Keratinocyte (primary cell): ENCODE measurements around the gene SLC13A5. TPM values are rescaled to one million over a fixed set of nuclear protein-coding genes. Genes with fewer than 3 reads are reported as not detected.

Experiments
- DNase-seq: peaks from one replicate; pipeline ENCODE4 v3.0.0-alpha.2; 2011; ENCODE audit warnings: low read depth, missing footprints, low spot score
- FAIRE-seq: peaks from 2 replicates; lab custom pipeline; 2011; peaks lifted over from hg19 to GRCh38; lab: Jason Lieb, UNC
- H2AFZ ChIP-seq: 2 replicates; pipeline ENCODE4 v1.6.0; 2012; ENCODE audit warnings: low read length, control low read depth, inconsistent platforms; ENCODE audit not compliant: control insufficient read depth
- H3K27ac ChIP-seq: 2 replicates; pipeline ENCODE4 v1.5.1; 2011; ENCODE audit warnings: low read length; ENCODE audit not compliant: control insufficient read depth, insufficient read depth
- H3K27me3 ChIP-seq: 3 replicates; pipeline ENCODE4 v1.6.0; 2011; ENCODE audit warnings: low read length; ENCODE audit not compliant: control insufficient read depth, insufficient read depth; ENCODE audit errors: extremely low read depth
- H3K36me3 ChIP-seq, 2 experiments: 2 replicates in 1 of 2; 3 replicates in 1 of 2; pipeline ENCODE4 v1.5.1; 2011; ENCODE audit warnings: low read length in 2 of 2, mild to moderate bottlenecking in 1 of 2; ENCODE audit not compliant: control insufficient read depth in 2 of 2, insufficient read depth in 2 of 2; ENCODE audit errors: extremely low read depth in 1 of 2
- H3K4me1 ChIP-seq: 3 replicates; pipeline ENCODE4 v1.5.1; 2011; ENCODE audit warnings: low read length; ENCODE audit not compliant: control insufficient read depth, insufficient read depth; ENCODE audit errors: extremely low read depth
- H3K4me2 ChIP-seq: 3 replicates; pipeline ENCODE4 v1.6.0; 2011; ENCODE audit warnings: low read depth, low read length; ENCODE audit not compliant: control insufficient read depth, insufficient read depth; ENCODE audit errors: extremely low read depth
- H3K4me3 ChIP-seq, 3 experiments: fragments of 200-600 bp in 1 of 3; sonication (generic) in 1 of 3; 2 replicates in 2 of 3; 3 replicates in 1 of 3; pipeline ENCODE4 v1.5.1; 2011 to 2016; ENCODE audit warnings: low read length in 3 of 3, mild to moderate bottlenecking in 3 of 3, control low read depth in 2 of 3, inconsistent platforms in 1 of 3, low read depth in 1 of 3, mixed read lengths in 1 of 3, mixed run types in 1 of 3, moderate library complexity in 1 of 3; ENCODE audit not compliant: control insufficient read depth in 2 of 3, insufficient read depth in 2 of 3; ENCODE audit errors: extremely low read depth in 1 of 3
- H3K79me2 ChIP-seq: 2 replicates; pipeline ENCODE4 v1.6.0; 2012; ENCODE audit warnings: low read length; ENCODE audit not compliant: control insufficient read depth, insufficient read depth
- H3K9ac ChIP-seq: 3 replicates; pipeline ENCODE4 v1.6.0; 2011; ENCODE audit warnings: low read length; ENCODE audit not compliant: control insufficient read depth, insufficient read depth; ENCODE audit errors: extremely low read depth
- H3K9me1 ChIP-seq: 3 replicates; pipeline ENCODE4 v1.6.0; 2011; ENCODE audit warnings: low read length; ENCODE audit not compliant: control insufficient read depth, insufficient read depth; ENCODE audit errors: extremely low read depth
- H3K9me3 ChIP-seq: 2 replicates; pipeline ENCODE4 v1.5.1; 2012; ENCODE audit warnings: low read depth, low read length; ENCODE audit not compliant: control insufficient read depth
- H4K20me1 ChIP-seq: 3 replicates; pipeline ENCODE4 v1.6.0; 2011; ENCODE audit warnings: low read length; ENCODE audit not compliant: control insufficient read depth, insufficient read depth; ENCODE audit errors: extremely low read depth
- CTCF ChIP-seq, 3 experiments: IDR thresholded peaks in 1 of 3; conservative IDR thresholded peaks in 1 of 3; optimal IDR thresholded peaks in 1 of 3; 2 replicates in 2 of 3; 3 replicates in 1 of 3; pipeline versions ENCODE3 to v1.5.1; 2011; ENCODE audit warnings: low read length in 3 of 3, mild to moderate bottlenecking in 3 of 3, moderate library complexity in 2 of 3, control low read depth in 1 of 3, inconsistent platforms in 1 of 3; ENCODE audit not compliant: insufficient read depth in 2 of 3; ENCODE audit errors: extremely low read depth in 1 of 3
- EZH2 ChIP-seq: IDR thresholded peaks from one replicate; pipeline ENCODE4 v1.6.1; 2012; ENCODE audit warnings: inconsistent platforms, mild to moderate bottlenecking, low read length, moderate library complexity
- dilution Hi-C: fragments of 300-500 bp; cut with MboI; formaldehyde crosslinking; loops from one replicate; pipeline ENCODE4 v1.7.0; 2020; ENCODE audit warnings: low sequenced_read_pairs; ENCODE audit not compliant: extremely low pct_ligation_motif_present
- polyA plus RNA-seq, 5 experiments: library from polyadenylated mRNA; depleted of rRNA in 3 of 5; stranded (reverse) in 3 of 5; stranded (forward) in 1 of 5; unstranded in 1 of 5; fragments of >200 nt; gene quantifications; 1 replicate in 1 of 5; 2 replicates in 3 of 5; 3 replicates in 1 of 5; pipeline versions ENCODE4 v1.2.1 to v1.2.3, GENCODE V29; 2011 to 2012; ENCODE audit warnings: missing spikeins in 2 of 5, low read depth in 1 of 5, low replicate concordance in 1 of 5

SLC13A5 gene
- polyA plus RNA-seq, 1 donor (not counting 4 experiments of a cell fraction or from before 2014, with no cell fraction given) = 0.14 TPM

- Histone ChIP-seq H3K9me3 (no peaks in the 10 kb centered on the region), H3K4me3 (peak overlapping the region in 1 of 3 experiments; percentile 31), H4K20me1 (no peaks in the 10 kb centered on the region), H3K9me1 (no peaks in the 10 kb centered on the region), H3K79me2 (no peaks in the 10 kb centered on the region), H3K9ac (peak overlapping the region; percentile 61), H3K27ac (peak overlapping the region; percentile 92), H3K4me2 (peak overlapping the region; percentile 84), H3K4me1 (peaks cover 41% of the 10 kb centered on the region), H3K27me3 (no peaks in the 10 kb centered on the region), H2AFZ (peak overlapping the region; percentile 57), H3K36me3 (no peaks in the 10 kb centered on the region)
- TF ChIP-seq EZH2 (no peak), CTCF (optimal IDR thresholded peaks at IDR 0.05 in 1 of 3, IDR thresholded peaks at IDR 0.05 in 1 of 3, conservative IDR thresholded peaks at IDR 0.05 in 1 of 3; ENCODE audit: extremely low read depth in 1 of 3, insufficient read depth in 2 of 3, low read length in 3 of 3) (no peak)
- FAIRE-seq (no peak), DNase-seq (no peak)
- dilution Hi-C loops = no loop called here
Measured at GRCh38 chr17:6668727-6669425, 44.3 kb downstream of the SLC13A5 start.

- Histone ChIP-seq H4K20me1 (no peaks in the 10 kb centered on the region), H3K36me3 (no peaks in the 10 kb centered on the region), H3K9ac (no peak overlapping the region), H2AFZ (no peak overlapping the region), H3K9me3 (no peaks in the 10 kb centered on the region), H3K4me1 (peaks cover 41% of the 10 kb centered on the region), H3K27ac (peak overlapping the region; percentile 92), H3K4me3 (no peak overlapping the region), H3K9me1 (no peaks in the 10 kb centered on the region), H3K27me3 (no peaks in the 10 kb centered on the region), H3K79me2 (no peaks in the 10 kb centered on the region), H3K4me2 (no peak overlapping the region)
- no peak for TF ChIP-seq CTCF (optimal IDR thresholded peaks at IDR 0.05 in 1 of 3, IDR thresholded peaks at IDR 0.05 in 1 of 3, conservative IDR thresholded peaks at IDR 0.05 in 1 of 3; ENCODE audit: extremely low read depth in 1 of 3, insufficient read depth in 2 of 3, low read length in 3 of 3)
- no peak for TF ChIP-seq EZH2
- FAIRE-seq = no peak
- dilution Hi-C loops = no loop called here
- DNase-seq = no peak
Measured at GRCh38 chr17:6668219-6668618, 45.0 kb downstream of the SLC13A5 start.
